Endothelial cell of umbilical vein (primary cell): ENCODE measurements around the gene C1orf210. TPM values are rescaled to one million over a fixed set of nuclear protein-coding genes. Genes with fewer than 3 reads are reported as not detected.

Source experiments
- BruUV-seq: library from RNA; stranded (reverse); fragments of 400-500 nt; replicated peaks from 2 replicates; lab custom pipeline; 2021; lab: Mats Ljungman, UMichigan
- CTCF ChIA-PET: fragments of 300-600, 350-600 bp; sonication (Branson Sonifier 250); formaldehyde crosslinking; loops from one replicate; lab custom pipeline; 2021; ENCODE audit warnings: antibody characterized with exemption, inconsistent platforms; lab: Charles Lee
- POLR2A ChIA-PET: fragments of 300-600, 350-600 bp; sonication (Branson Sonifier 250); formaldehyde crosslinking; loops from one replicate; lab custom pipeline; 2021; ENCODE audit warnings: antibody characterized with exemption, inconsistent platforms; lab: Charles Lee
- DNase-seq: peaks from one replicate; pipeline ENCODE4 v3.0.0-alpha.2; 2011; ENCODE audit warnings: low read depth, low spot score
- FAIRE-seq: peaks from 2 replicates; lab custom pipeline; 2011; peaks lifted over from hg19 to GRCh38; lab: Jason Lieb, UNC
- H2AFZ ChIP-seq: 2 replicates; pipeline ENCODE4 v1.6.0; 2012; ENCODE audit warnings: low read depth, low read length, control low read depth, inconsistent platforms
- H3K27ac ChIP-seq: 2 replicates; pipeline ENCODE4 v1.5.1; 2011; ENCODE audit warnings: low read depth, mild to moderate bottlenecking, control low read depth, low read length, moderate library complexity; ENCODE audit not compliant: insufficient read depth
- H3K27me3 ChIP-seq, 2 experiments: 2 replicates each; pipeline versions ENCODE4 v1.6.0 to v1.6.1; 2011; ENCODE audit warnings: low read length in 2 of 2, mixed read lengths in 1 of 2; ENCODE audit not compliant: control insufficient read depth in 2 of 2, insufficient read depth in 2 of 2
- H3K36me3 ChIP-seq, 2 experiments: 2 replicates in 1 of 2; 3 replicates in 1 of 2; pipeline ENCODE4 v1.5.1; 2011; ENCODE audit warnings: low read length in 2 of 2, mild to moderate bottlenecking in 1 of 2, moderate library complexity in 1 of 2; ENCODE audit not compliant: control insufficient read depth in 2 of 2, insufficient read depth in 2 of 2; ENCODE audit errors: extremely low read depth in 1 of 2
- H3K4me1 ChIP-seq: 3 replicates; pipeline ENCODE4 v1.5.1; 2011; ENCODE audit warnings: mild to moderate bottlenecking, low read length; ENCODE audit not compliant: control insufficient read depth, insufficient read depth; ENCODE audit errors: extremely low read depth
- H3K4me2 ChIP-seq: 2 replicates; pipeline ENCODE4 v1.6.1; 2011; ENCODE audit warnings: low read length, control low read depth, mixed read lengths; ENCODE audit not compliant: insufficient read depth
- H3K4me3 ChIP-seq, 3 experiments: fragments of 200-600 bp in 1 of 3; sonication (generic), shearing (Covaris generic) in 1 of 3; replicated peaks in 1 of 3; 2 replicates each; pipeline ENCODE4 v1.5.1; 2011 to 2016; ENCODE audit warnings: control low read depth in 3 of 3, low read length in 3 of 3, mild to moderate bottlenecking in 2 of 3, inconsistent platforms in 1 of 3, low read depth in 1 of 3, moderate library complexity in 1 of 3; ENCODE audit not compliant: insufficient read depth in 1 of 3
- H3K79me2 ChIP-seq: 2 replicates; pipeline ENCODE4 v1.6.0; 2012; ENCODE audit warnings: low read length, inconsistent platforms; ENCODE audit not compliant: control insufficient read depth, insufficient read depth
- H3K9ac ChIP-seq: replicated peaks from 2 replicates; pipeline ENCODE3; 2011; ENCODE audit warnings: low read length, control low read depth; ENCODE audit not compliant: insufficient read depth; ENCODE audit errors: extremely low read depth
- H3K9me1 ChIP-seq: replicated peaks from 3 replicates; pipeline ENCODE4 v1.6.0; 2011; ENCODE audit warnings: mild to moderate bottlenecking, low read length; ENCODE audit not compliant: control insufficient read depth, insufficient read depth; ENCODE audit errors: extremely low read depth
- H3K9me3 ChIP-seq: replicated peaks from 2 replicates; pipeline ENCODE4 v1.5.1; 2012; ENCODE audit warnings: low read length, inconsistent platforms; ENCODE audit not compliant: control insufficient read depth, insufficient read depth
- H4K20me1 ChIP-seq: replicated peaks from 2 replicates; pipeline ENCODE3; 2011; ENCODE audit warnings: mild to moderate bottlenecking, low read length; ENCODE audit not compliant: control insufficient read depth, insufficient read depth; ENCODE audit errors: extremely low read depth
- CTCF ChIP-seq, 2 donors: IDR thresholded peaks; 1 replicate in 1 of 2; 2 replicates in 1 of 2; pipeline ENCODE4 v1.5.1; 2011; ENCODE audit warnings: low read length in 2 of 2, mild to moderate bottlenecking in 2 of 2, moderate library complexity in 2 of 2, control low read depth in 1 of 2, inconsistent platforms in 1 of 2, low read depth in 1 of 2; ENCODE audit not compliant: insufficient read depth in 1 of 2; ENCODE audit errors: extremely low read depth in 1 of 2
- EZH2 ChIP-seq: IDR thresholded peaks from 2 replicates; pipeline ENCODE4 v1.6.1; 2012; ENCODE audit warnings: borderline replicate concordance, low read depth, mild to moderate bottlenecking, moderate library complexity, low read length, inconsistent platforms; ENCODE audit not compliant: severe bottlenecking
- FOS ChIP-seq: IDR thresholded peaks from 2 replicates; pipeline ENCODE4 v1.6.1; 2011; ENCODE audit warnings: mild to moderate bottlenecking, low read length, moderate library complexity, borderline replicate concordance; ENCODE audit not compliant: insufficient read depth
- GATA2 ChIP-seq: IDR thresholded peaks from 2 replicates; pipeline ENCODE4 v1.7.0; 2011; ENCODE audit warnings: low read depth, mild to moderate bottlenecking, moderate library complexity, mixed read lengths, low read length; ENCODE audit not compliant: insufficient read length, insufficient read depth
- JUN ChIP-seq: IDR thresholded peaks from 2 replicates; pipeline ENCODE4 v1.6.1; 2011; ENCODE audit warnings: borderline replicate concordance, low read depth; ENCODE audit not compliant: insufficient read length, insufficient read depth
- MAX ChIP-seq: IDR thresholded peaks from 2 replicates; pipeline ENCODE4 v1.6.1; 2011; ENCODE audit not compliant: insufficient read depth, insufficient read length
- MYC ChIP-seq: IDR thresholded peaks from one replicate; pipeline ENCODE4 v1.6.1; 2011; ENCODE audit warnings: mild to moderate bottlenecking, low read depth, low read length
- POLR2A ChIP-seq: IDR thresholded peaks from 2 replicates; pipeline ENCODE4 v1.6.1; 2012; ENCODE audit warnings: low read depth, mild to moderate bottlenecking, control low read depth, low read length
- POLR2AphosphoS5 ChIP-seq: IDR thresholded peaks from 2 replicates; pipeline ENCODE4 v1.6.1; 2012; ENCODE audit warnings: low read depth, mild to moderate bottlenecking, control low read depth, low read length, moderate library complexity; ENCODE audit not compliant: insufficient read depth
- dilution Hi-C: fragments of 300-500 bp; cut with MboI; formaldehyde crosslinking; loops from one replicate; pipeline ENCODE4 v1.15.0; 2019; ENCODE audit warnings: low sequenced_read_pairs; ENCODE audit not compliant: extremely low pct_ligation_motif_present
- intact Hi-C: fragments of 100-400 bp; cut with micrococcal nuclease; formaldehyde crosslinking; loops from one replicate; pipeline ENCODE4 v1.10.0; 2022
- polyA plus RNA-seq, 4 experiments: library from polyadenylated mRNA; depleted of rRNA in 3 of 4; stranded (reverse) in 3 of 4; unstranded in 1 of 4; fragments of >200 nt; gene quantifications; 2 replicates each; pipeline versions ENCODE4 v1.2.1 to v1.2.3, GENCODE V29; 2011 to 2012; ENCODE audit warnings: missing spikeins in 1 of 4
- total RNA-seq: library from RNA; stranded (reverse); gene quantifications from 2 replicates; pipeline ENCODE4 v1.2.3, GENCODE V29; 2021

Gene C1orf210
- total and polyA plus RNA-seq, 2 donors (not counting 3 experiments of a cell fraction or from before 2014, with no cell fraction given) = not detected

GRCh38 chr1:43315481-43315880 is 30.1 kb upstream of the C1orf210 start:
- dilution Hi-C loops = no loop called here
- DNase-seq (no peak), FAIRE-seq (no peak)
- BruUV-seq = no TSS peak
- no peak overlapping the region for H3K4me2 ChIP-seq
- no peaks in the 10 kb centered on the region for H4K20me1 ChIP-seq
- ChIA-PET CTCF (interaction anchor here (3.1 kb wide), 1 partner anchor 99 kb away, joined by 12 read pairs; no protein-coding TSS in a partner anchor), POLR2A (interaction anchor here (0.7 kb wide), 1 partner anchor 108 kb away, joined by 3 read pairs; no protein-coding TSS in a partner anchor)
- no peaks in the 10 kb centered on the region for H3K27me3 ChIP-seq
- H3K4me1 ChIP-seq = no peaks in the 10 kb centered on the region
- no peaks in the 10 kb centered on the region for H3K9me3 ChIP-seq
- no peak for TF ChIP-seq JUN
- TF ChIP-seq GATA2 = no peak
- TF ChIP-seq FOS = no peak
- TF ChIP-seq POLR2A = no peak
- no peak for TF ChIP-seq MYC
- no peak for TF ChIP-seq POLR2AphosphoS5
- no peak for TF ChIP-seq EZH2
- no peak for TF ChIP-seq MAX
- no peak for TF ChIP-seq CTCF (IDR thresholded peaks at IDR 0.05; ENCODE audit: extremely low read depth in 1 of 2, insufficient read depth in 1 of 2, low read depth in 1 of 2, low read length in 2 of 2)
- peaks cover 49 to 91% of the 10 kb centered on the region in 2 experiments for H3K36me3 ChIP-seq
- no peak overlapping the region for H2AFZ ChIP-seq
- intact Hi-C loops = no loop called here
- no peak overlapping the region for H3K4me3 ChIP-seq
- H3K27ac ChIP-seq = no peak overlapping the region
- no peak overlapping the region for H3K9ac ChIP-seq
- H3K79me2 ChIP-seq = no peaks in the 10 kb centered on the region
- H3K9me1 ChIP-seq = no peaks in the 10 kb centered on the region
